BJ (cell line): Measurements from ENCODE around the gene CHRNE. TPM values are rescaled to one million over a fixed set of nuclear protein-coding genes. Genes with fewer than 3 reads are reported as not detected.

ENCODE experiments used
- CTCF ChIA-PET: fragments of 350-600 bp; formaldehyde crosslinking; extraction: SDS; loops from one replicate; lab custom pipeline; 2021; ENCODE audit warnings: antibody characterized with exemption, inconsistent platforms; lab: Yijun Ruan, JAX
- POLR2A ChIA-PET: fragments of 300-600 bp; sonication (Branson Sonifier 250); formaldehyde crosslinking; extraction: SDS; loops from one replicate; lab custom pipeline; 2021; ENCODE audit warnings: antibody characterized with exemption; lab: Charles Lee
- DNase-seq: peaks from one replicate; pipeline ENCODE4 v3.0.0-alpha.2; 2011; ENCODE audit warnings: low read depth
- H3K27me3 ChIP-seq: 2 replicates; pipeline ENCODE4 v1.6.0; 2011; ENCODE audit warnings: low read length; ENCODE audit not compliant: control insufficient read depth, insufficient read depth
- H3K36me3 ChIP-seq: 2 replicates; pipeline ENCODE4 v1.5.1; 2011; ENCODE audit warnings: low read length; ENCODE audit not compliant: control insufficient read depth, insufficient read depth
- H3K4me3 ChIP-seq: 2 replicates; pipeline ENCODE4 v1.5.1; 2011; ENCODE audit warnings: low read depth, mild to moderate bottlenecking, control low read depth, low read length
- polyA plus RNA-seq: library from polyadenylated mRNA; depleted of rRNA; stranded (reverse); fragments of >200 nt; gene quantifications from 2 replicates; pipeline ENCODE4 v1.2.3, GENCODE V29; 2011
- TF ChIP-seq, protein P1 (sequence below): IDR thresholded peaks from 2 replicates; pipeline ENCODE4 v1.5.1; 2011; ENCODE audit warnings: low read depth, mild to moderate bottlenecking, control low read depth, inconsistent platforms, low read length, moderate library complexity; ENCODE audit not compliant: insufficient read depth

Gene CHRNE
- polyA plus RNA-seq, 1 experiment, result 0.36 TPM

DNA sequence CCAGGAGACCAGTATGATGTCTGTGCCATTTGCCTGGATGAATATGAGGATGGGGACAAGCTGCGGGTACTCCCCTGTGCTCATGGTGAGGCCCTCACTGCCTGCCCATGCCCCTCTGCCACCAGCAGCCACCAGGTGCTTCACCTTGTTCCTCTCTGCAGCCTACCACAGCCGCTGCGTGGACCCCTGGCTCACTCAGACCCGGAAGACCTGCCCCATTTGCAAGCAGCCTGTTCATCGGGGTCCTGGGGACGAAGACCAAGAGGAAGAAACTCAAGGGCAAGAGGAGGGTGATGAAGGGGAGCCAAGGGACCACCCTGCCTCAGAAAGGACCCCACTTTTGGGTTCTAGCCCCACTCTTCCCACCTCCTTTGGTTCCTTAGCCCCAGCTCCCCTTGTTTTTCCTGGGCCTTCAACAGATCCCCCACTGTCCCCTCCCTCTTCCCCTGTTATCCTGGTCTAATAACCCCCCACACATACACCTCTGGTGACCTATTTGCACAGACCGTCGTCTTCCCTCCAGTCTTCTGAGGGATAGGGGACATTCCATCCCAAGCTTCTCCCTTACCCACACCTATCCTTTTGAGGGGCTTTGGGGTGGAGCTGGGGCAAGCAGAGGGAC, 41.8 kb upstream of the CHRNE start:
- Histone ChIP-seq H3K36me3 (peaks cover 20% of the 10 kb centered on the region), H3K27me3 (no peaks in the 10 kb centered on the region), H3K4me3 (no peak overlapping the region)
- TF ChIP-seq, protein P1, sequence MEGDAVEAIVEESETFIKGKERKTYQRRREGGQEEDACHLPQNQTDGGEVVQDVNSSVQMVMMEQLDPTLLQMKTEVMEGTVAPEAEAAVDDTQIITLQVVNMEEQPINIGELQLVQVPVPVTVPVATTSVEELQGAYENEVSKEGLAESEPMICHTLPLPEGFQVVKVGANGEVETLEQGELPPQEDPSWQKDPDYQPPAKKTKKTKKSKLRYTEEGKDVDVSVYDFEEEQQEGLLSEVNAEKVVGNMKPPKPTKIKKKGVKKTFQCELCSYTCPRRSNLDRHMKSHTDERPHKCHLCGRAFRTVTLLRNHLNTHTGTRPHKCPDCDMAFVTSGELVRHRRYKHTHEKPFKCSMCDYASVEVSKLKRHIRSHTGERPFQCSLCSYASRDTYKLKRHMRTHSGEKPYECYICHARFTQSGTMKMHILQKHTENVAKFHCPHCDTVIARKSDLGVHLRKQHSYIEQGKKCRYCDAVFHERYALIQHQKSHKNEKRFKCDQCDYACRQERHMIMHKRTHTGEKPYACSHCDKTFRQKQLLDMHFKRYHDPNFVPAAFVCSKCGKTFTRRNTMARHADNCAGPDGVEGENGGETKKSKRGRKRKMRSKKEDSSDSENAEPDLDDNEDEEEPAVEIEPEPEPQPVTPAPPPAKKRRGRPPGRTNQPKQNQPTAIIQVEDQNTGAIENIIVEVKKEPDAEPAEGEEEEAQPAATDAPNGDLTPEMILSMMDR, result no peak
- ChIA-PET CTCF (no interaction called here), POLR2A (interaction anchor here (1.0 kb wide), 1 partner anchor 23 kb away, joined by 3 read pairs; the partner anchor contains the start of gene SPAG7)
- DNase-seq, result no peak

GRCh38 chr17:4944163-4944553, 41.3 kb upstream of the CHRNE start:
- H3K4me3 ChIP-seq, result no peak overlapping the region
- H3K27me3 ChIP-seq, result no peaks in the 10 kb centered on the region
- POLR2A ChIA-PET, result no interaction called here
- peaks cover 20% of the 10 kb centered on the region for H3K36me3 ChIP-seq
- CTCF ChIA-PET, result no interaction called here
- TF ChIP-seq, protein P1, result no peak
- no peak for DNase-seq

DNA sequence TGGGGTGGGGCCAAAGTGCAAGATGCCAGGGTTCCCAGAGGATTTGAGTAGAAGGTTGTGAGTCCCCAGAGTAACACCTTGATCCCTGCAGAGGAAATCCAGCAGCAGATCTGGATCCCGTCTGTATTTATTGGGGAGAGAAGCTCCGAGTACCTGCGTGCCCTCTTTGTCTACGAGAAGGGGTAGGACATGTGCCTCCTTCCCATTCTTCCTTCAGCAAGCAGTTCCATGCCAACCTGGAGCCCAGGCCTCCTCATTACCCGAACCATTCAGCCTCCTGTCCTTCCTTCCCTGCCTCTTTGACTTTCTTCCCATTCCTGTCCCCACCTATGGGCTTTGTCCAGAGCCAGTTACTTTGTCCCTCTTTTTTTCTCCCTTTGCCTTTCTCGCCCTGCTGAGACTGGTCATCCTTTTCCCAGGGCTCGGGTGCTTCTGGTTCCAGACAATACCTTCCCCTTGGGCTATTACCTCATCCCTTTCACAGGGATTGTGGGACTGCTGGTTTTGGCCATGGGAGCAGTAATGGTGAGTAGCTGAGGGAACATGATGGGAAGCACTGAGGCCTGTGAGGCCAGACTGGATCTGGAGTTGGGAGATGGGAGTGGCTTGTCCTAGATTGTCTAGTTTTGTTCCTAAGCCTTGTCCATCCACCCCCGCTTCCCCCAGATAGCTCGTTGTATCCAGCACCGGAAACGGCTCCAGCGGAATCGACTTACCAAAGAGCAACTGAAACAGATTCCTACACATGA, 40.0 kb upstream of the CHRNE start:
- H3K27me3 ChIP-seq, result no peaks in the 10 kb centered on the region
- ChIA-PET POLR2A (no interaction called here), CTCF (interaction anchor here (1.2 kb wide), 1 partner anchor 13 kb away, joined by 4 read pairs; no protein-coding TSS in a partner anchor)
- H3K36me3 ChIP-seq, result peaks cover 22% of the 10 kb centered on the region
- H3K4me3 ChIP-seq, result no peak overlapping the region
- TF ChIP-seq, protein P1, result no peak
- no peak for DNase-seq

GRCh38 chr17:4941319-4941610, 38.4 kb upstream of the CHRNE start:
- Histone ChIP-seq H3K36me3 (peaks cover 31% of the 10 kb centered on the region), H3K27me3 (no peaks in the 10 kb centered on the region), H3K4me3 (peak overlapping the region; percentile 72)
- no peak for DNase-seq
- CTCF ChIA-PET, result interaction anchor here (1.5 kb wide), 1 partner anchor 17 kb away, joined by 6 read pairs; no protein-coding TSS in a partner anchor
- TF ChIP-seq, protein P1, result no peak
- POLR2A ChIA-PET, result no interaction called here

GRCh38 chr17:4940555-4941318, 37.8 kb upstream of the CHRNE start:
- POLR2A ChIA-PET, result interaction anchor here (0.6 to 1.7 kb wide), 4 partner anchors 8 to 31 kb away, joined by 3 to 9 read pairs (median 5); partner anchors contain the start of gene SPAG7
- H3K36me3 ChIP-seq, result peaks cover 27% of the 10 kb centered on the region
- TF ChIP-seq, protein P1, result no peak
- CTCF ChIA-PET, result interaction anchor here (0.6 to 2.7 kb wide), 10 partner anchors 12 to 55 kb away, joined by 3 to 17 read pairs (median 4); partner anchors contain the start of genes CAMTA2 and CHRNE
- no peak for DNase-seq
- H3K27me3 ChIP-seq, result no peaks in the 10 kb centered on the region
- peak overlapping the region; percentile 72 for H3K4me3 ChIP-seq
